ENCODE measurements around the gene RAB20.
"Not testable (repeated sequence)": the region's sequence is repeated elsewhere in the genome, so short reads cannot be mapped to it uniquely, and the experiment has no call there.

RAB20 gene

DNA sequence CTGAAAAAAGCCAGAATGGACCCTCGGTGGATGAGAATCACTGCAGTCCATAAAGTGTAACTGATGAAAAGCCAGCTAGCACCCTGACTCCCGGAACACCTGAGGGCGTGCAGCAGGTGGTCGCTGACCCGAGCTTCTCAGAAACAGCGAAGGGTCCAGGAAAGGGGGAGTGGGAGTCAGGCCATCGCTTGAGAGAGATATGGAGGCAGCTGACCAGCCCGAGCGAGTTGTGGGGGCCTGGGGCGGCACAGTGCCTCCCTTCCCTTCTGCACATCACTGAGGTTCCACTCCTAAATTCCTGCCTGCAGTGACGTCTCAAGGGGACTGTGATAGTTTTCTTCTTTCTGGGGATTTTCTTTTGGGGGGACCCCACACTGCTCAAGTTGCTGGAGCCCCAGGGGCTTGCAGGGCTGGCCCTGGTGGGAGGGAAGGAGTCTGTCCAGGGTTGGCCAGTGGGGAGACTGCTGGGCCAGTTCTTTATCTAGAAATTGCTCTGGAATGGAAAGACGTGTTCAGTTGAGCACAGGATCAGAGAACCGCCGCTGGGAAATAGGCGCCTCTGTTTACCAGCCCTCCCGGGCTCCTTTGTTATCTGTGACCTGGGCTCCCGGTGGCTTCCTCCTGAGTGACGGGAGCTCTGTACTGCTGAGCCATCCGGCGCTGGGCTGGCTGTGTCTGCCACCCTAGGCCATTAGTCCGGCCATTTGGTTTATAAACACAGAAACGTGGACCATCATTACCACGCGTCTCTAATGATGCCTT is 71.3 kb downstream of the RAB20 start:
- DNase-seq (ENCODE audit: low spot score) = no peak

GRCh38 chr13:110486880-110487279 is 74.6 kb downstream of the RAB20 start:
- not testable (repeated sequence) for DNase-seq (ENCODE audit: low spot score)

DNA sequence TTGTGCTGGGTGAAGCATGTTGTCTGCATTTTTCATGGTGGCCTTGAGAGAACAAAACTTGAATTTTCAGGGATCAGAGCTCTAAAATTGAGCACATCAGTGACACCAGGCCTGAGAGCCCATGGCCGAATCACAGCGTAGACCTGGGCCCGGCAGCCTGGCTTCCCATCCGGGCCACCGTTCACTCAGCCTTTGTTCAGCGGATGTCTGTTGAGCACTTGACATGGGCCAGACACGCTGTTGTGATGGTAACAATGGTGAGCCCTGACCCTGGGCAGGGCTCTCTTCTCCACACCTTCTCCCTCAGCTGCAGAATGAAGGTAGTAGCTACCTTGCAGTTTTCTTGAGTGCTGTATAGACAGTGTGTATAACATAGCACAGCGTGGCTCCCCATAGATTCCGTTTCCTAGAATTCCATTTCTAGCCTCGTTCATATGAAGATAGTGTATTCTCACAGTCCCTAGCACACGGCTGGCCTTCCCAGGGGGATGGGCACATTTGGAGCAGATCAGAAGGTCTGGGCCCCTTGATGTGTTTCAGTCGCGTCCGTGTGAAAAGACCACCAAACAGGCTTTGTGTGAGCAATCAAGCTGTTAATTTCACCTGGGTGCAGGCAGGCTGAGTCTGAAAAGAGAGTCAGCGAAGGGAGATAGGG is 75.3 kb downstream of the RAB20 start:
- DNase-seq (ENCODE audit: low spot score) = no peak

DNA sequence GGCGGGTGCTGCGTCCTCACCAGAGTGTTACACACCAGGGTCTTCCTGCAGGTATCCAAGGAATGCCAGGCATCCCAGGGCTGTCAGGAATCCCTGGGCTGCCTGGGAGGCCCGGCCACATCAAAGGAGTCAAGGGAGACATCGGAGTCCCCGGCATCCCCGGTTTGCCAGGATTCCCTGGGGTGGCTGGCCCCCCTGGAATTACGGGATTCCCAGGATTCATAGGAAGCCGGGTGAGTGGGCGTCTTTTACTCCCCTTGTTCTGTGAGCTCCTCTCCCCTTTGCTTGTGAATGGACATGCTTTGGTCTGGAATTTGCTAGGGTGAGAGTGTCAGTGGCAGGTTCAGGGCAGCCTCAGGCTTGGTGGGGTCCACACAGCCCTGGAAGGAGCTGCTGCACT is 75.9 kb downstream of the RAB20 start:
- DNase-seq (ENCODE audit: low spot score) = no peak

- no peak for DNase-seq (ENCODE audit: low spot score)
Measured at GRCh38 chr13:110484290-110485048, 77.1 kb downstream of the RAB20 start.

DNA sequence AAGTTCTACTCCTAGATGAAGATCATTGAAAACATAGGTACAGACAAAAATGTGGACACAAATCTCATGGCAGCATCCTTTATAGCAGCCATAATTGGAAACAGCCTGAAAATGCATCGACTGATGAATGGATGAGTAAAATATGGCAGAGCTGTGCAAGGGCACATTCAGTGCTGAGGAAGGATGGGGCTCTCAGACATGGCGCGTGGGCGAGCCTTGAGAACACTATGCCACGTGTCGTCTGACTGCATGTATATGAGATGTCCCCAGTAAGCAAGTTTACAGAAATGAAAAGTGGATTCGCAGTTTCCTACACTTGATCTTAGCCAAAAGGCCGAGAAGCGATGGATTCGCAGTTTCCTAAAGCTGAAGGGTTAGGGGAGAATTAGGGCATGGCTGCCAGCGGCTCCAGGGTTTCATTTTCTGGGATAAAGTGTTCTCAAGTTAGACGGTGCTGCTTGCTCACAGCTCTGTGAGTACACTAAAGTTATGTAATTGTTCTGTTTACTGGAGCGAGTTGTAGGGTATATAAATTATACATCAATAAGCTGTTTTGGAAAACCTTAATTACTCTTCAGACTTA is 78.0 kb downstream of the RAB20 start:
- no peak for DNase-seq (ENCODE audit: low spot score)

GRCh38 chr13:110480161-110480560 is 81.4 kb downstream of the RAB20 start:
- no peak for DNase-seq (ENCODE audit: low spot score)

- DNase-seq (ENCODE audit: low spot score) = no peak
Measured at GRCh38 chr13:110479648-110480047, 81.9 kb downstream of the RAB20 start.

DNA sequence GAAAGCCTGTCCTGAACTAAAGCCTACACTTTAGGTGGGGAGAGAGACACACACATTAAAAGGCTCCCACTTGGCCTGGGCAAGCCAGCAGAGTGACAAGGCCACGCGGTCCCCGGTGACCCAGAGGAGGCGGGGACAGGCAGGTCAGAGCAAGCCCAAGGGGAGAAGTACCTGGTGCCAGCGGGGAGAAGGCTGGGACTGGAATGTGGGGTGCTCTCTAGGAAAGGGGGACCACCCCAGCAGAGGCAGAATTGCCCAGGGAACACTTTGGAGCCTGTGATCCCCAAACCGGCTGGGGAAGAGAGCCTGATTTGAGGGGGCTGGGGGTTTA is 82.3 kb downstream of the RAB20 start:
- no peak for DNase-seq (ENCODE audit: low spot score)

- DNase-seq (ENCODE audit: low spot score) = no peak
Measured at GRCh38 chr13:110478405-110479214, 82.9 kb downstream of the RAB20 start.

DNA sequence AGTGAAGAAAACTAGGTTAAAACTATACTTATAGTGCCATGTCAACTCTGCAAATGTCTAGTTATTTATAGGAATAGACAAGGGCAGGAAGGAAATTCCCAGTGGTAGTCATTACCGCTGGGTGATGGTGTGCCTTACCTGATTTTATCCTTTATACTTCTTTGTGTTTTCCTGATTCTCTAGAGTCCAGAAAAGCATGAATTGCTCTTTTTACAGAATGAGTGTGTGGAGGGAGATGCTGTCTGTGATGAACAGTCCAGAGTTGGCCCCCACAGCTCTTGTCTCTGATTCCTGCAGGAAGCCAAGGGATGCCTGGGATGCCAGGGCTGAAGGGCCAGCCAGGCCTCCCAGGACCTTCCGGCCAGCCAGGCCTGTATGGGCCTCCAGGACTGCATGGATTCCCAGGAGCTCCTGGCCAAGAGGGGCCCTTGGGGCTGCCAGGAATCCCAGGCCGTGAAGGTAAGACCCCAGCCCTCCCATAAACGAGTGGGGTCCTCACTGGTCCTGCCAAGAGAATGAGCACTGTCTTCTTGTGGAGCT is 83.7 kb downstream of the RAB20 start:
- no peak for DNase-seq (ENCODE audit: low spot score)

DNA sequence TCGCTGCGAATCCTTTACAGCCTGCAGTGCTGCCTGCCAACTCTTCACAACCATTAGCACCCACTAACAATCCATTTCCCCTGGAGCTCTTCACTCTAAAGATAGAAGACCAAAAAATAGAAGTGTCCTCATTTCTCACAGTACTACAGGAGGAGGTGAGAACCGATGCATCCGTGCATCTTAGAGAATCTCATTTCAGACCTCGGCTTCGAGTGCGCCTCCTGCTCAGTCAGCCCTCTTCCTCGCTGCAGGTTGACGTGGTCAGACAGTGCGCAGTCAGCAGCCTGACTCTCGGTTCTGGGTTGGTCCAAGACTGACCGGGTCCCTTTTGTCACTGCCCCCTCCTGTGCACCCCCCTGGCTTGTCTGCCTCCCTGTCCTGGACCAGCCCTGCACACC is 85.3 kb downstream of the RAB20 start:
- DNase-seq (ENCODE audit: low spot score) = peak; percentile 41

DNA sequence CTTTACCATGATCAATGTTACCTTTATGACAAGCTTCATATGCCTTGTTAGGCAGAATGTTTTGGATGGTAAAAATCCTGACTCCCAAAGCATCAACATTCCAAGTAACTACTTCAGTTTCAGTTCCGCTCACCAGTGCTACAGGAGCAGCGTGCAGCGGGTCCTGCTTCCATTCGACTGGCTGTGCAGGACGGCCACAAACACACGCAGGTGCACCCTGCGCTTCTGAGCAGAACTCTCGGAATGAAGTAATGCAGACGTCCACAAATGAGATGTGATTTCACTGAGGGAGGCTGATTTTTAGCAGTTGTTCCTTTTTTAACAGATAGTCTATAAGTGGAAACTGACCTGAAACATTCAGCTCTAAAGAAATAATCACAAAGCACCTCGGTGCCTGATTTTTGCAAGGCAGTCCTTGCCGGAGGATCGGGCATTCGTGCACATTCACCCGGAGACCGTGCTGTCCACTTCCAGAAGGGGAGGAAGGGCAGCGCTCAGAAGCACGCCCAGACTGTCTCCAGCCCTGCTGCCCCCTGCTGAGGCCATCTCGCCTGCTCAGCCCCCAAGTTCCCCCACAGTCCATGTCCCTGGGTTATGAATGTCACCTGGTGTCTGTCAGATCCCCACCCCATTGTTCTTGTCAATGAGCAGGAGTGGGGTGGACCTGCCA is 85.8 kb downstream of the RAB20 start:
- DNase-seq (ENCODE audit: low spot score) = no peak

DNA sequence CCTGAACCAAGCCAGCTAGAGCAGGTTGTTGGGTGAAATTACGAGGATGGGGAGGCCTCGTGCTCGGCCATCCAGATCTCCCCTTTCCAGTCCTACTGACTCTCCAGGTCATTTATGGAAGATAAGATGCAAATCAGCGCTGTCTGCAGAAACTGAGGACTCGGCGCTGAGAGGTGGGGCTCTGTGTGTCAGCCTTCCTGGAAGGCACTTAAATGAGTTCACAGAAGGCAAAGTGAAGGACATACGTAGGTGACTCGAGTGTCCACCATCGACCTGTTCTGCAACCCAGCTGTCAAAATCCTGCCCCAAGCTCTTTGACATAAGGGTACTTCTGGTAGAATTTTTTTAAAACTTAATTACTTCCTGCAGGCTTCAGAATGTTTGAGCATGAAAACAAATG is 86.4 kb downstream of the RAB20 start:
- DNase-seq (ENCODE audit: low spot score) = no peak

- DNase-seq (ENCODE audit: low spot score) = no peak
Measured at GRCh38 chr13:110474713-110475112, 86.8 kb downstream of the RAB20 start.
